ENCODE results near the gene ATXN2.
A peak's percentile ranks its signal among the peaks of the same experiment; 100 is the strongest.
"Not testable (repeated sequence)": the region's sequence is repeated elsewhere in the genome, so short reads cannot be mapped to it uniquely, and the experiment has no call there.

Gene ATXN2, protein sequence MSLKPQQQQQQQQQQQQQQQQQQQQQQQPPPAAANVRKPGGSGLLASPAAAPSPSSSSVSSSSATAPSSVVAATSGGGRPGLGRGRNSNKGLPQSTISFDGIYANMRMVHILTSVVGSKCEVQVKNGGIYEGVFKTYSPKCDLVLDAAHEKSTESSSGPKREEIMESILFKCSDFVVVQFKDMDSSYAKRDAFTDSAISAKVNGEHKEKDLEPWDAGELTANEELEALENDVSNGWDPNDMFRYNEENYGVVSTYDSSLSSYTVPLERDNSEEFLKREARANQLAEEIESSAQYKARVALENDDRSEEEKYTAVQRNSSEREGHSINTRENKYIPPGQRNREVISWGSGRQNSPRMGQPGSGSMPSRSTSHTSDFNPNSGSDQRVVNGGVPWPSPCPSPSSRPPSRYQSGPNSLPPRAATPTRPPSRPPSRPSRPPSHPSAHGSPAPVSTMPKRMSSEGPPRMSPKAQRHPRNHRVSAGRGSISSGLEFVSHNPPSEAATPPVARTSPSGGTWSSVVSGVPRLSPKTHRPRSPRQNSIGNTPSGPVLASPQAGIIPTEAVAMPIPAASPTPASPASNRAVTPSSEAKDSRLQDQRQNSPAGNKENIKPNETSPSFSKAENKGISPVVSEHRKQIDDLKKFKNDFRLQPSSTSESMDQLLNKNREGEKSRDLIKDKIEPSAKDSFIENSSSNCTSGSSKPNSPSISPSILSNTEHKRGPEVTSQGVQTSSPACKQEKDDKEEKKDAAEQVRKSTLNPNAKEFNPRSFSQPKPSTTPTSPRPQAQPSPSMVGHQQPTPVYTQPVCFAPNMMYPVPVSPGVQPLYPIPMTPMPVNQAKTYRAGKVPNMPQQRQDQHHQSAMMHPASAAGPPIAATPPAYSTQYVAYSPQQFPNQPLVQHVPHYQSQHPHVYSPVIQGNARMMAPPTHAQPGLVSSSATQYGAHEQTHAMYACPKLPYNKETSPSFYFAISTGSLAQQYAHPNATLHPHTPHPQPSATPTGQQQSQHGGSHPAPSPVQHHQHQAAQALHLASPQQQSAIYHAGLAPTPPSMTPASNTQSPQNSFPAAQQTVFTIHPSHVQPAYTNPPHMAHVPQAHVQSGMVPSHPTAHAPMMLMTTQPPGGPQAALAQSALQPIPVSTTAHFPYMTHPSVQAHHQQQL

DNA sequence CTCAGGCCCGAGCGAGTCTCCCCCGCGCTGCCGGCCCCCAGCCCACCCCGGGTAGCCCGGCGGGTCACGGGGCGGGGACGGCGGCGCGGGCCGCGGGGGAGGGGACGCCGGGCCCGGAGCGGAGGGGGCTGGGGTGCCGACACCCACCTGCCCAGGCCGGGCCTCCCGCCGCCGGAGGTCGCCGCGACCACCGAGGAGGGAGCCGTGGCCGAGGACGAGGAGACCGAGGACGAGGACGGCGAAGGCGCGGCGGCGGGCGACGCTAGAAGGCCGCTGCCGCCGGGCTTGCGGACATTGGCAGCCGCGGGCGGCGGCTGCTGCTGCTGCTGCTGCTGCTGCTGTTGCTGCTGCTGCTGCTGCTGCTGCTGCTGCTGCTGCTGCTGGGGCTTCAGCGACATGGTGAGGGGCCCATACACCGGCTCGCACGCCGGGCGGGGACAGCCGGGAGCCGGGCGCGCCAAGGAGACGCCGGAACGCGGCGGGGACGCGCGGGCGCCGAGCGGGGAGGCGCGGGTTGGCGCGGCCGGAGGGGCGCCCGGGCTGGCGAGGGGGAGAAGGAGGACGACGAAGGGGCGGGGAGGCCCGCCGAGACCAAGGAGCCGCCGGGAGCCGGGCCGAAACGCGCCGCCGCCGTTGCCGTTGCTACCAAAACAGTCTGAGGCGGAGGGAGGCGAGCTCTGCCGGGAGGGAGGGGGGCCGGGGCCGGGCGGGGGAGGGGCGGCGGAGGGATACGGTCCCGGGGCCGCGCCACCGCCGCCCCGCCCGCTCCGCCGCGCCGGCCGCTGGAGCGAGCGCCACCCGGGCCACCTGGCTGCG, at the start of gene ATXN2:
TSS of gene ATXN2 (minus strand) at position 679 of the 816 bp plus-strand sequence. CDS start at position 398, 281 bp downstream.
- DNase-seq (ENCODE audit: low read depth in 2 of 2): peak; percentile 41 to 42

DNA sequence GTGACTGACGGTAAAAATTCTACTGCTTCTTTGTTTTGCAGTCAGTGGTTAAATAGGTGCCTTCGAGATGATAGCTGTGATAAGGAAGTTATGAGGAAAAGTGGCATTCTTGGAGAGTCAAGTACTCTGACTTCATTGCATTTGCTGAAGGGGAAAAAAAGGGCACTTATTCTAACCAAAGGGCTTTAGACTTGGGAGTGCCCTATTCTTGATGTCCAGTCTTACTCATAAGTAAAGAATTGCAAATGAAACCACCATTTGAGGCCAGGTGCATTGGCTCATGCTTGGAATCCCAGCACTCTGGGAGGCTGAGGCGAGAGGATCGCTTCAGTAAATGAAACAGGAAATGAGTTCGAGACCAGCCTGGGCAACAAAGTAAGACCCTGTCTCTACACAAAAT, 46.3 kb upstream of the ATXN2 start:
- no peak for DNase-seq (ENCODE audit: low read depth in 2 of 2)

DNA sequence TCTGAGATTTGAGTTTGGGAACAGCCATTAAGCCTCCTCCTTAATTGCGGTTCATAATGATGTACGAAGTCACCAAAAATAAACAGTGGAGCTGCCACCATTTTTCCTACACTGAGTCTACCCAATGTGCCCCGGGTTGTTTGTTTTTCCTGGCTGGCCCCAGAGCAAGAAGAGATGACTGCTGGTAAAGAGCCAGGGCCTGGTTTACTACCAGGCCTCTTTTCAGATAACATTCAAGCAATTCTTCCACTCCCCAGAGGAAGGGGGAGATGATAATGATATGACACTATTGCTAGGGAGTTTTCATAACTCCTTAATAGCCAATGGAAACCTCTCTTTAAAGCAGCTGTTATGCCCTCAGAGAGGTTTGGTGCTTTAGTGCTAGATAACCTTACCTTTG, 44.3 kb upstream of the ATXN2 start:
- no peak for DNase-seq (ENCODE audit: low read depth in 2 of 2)

DNA sequence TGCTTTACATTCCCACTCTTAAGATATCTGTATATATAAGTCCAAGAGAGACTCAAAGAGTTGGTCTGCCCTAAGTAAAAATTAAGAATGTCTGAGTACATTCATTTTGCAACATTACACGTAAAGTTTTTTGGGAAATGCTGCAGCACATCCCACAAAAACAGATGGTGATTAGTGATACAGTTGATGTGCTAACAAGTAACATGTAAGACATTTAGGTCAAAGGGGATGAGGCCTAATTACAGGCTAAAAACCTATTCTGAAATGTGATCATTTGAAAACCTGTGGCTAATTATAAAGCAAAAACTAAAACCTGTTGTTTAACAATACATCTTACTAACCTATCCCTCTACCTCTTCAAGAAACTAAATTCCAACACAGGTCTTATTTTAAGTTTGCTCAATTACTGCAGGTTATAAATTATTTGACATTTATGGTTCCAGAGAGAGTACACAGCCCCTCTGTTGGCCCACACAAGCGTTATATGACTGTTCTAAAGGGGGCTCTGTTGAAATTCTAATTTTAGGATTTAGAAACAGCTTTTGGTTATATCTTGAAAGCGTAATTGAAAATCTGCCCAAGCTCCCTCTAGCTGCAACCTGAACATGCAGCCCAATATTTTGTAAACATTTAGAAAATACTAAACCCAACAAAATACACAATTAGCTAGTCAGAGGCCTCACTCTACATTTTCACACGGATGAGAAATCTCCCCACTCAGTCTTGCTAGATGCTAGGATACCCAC, 43.7 kb upstream of the ATXN2 start:
- no peak for DNase-seq (ENCODE audit: low read depth in 2 of 2)

DNA sequence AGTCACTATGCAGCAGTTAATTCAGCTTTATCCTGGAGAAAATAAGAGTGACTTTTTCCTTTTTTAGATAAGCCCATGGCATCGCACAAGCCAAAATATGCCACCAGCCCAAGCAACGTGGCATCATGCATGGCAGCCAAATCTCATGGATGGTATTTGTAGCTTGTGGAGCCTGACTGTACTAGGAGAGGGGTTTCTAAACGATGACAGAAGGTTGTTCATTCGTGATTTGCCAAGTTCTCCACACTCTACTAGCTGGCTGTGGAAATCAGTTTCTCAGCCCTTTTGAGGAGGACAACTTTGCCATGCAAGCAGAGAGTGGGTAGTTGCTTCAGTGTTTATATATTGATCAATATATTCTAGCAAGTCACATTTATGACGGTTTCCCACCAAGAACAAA, 41.4 kb upstream of the ATXN2 start:
- DNase-seq (ENCODE audit: low read depth in 2 of 2): no peak

DNA sequence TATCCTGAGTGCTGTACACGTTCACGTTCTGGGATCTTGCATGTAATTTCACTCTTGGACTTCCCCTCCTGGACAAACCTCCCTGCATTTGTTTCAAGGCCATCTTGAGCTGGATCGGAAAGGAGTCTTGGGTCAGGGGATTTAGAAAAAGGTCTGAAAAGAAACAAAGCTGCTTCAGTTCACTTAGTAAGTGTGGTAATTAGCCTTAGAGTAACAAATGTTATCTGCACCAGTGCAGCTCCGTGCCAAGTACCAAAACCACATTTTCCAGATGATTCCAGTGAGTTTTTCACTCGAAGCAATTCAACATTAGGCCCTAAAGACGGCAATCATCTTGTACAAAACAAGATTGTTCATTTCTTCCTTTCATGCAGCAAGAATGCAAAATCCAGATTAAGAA, 39.4 kb upstream of the ATXN2 start:
- DNase-seq (ENCODE audit: low read depth in 2 of 2): no peak

DNA sequence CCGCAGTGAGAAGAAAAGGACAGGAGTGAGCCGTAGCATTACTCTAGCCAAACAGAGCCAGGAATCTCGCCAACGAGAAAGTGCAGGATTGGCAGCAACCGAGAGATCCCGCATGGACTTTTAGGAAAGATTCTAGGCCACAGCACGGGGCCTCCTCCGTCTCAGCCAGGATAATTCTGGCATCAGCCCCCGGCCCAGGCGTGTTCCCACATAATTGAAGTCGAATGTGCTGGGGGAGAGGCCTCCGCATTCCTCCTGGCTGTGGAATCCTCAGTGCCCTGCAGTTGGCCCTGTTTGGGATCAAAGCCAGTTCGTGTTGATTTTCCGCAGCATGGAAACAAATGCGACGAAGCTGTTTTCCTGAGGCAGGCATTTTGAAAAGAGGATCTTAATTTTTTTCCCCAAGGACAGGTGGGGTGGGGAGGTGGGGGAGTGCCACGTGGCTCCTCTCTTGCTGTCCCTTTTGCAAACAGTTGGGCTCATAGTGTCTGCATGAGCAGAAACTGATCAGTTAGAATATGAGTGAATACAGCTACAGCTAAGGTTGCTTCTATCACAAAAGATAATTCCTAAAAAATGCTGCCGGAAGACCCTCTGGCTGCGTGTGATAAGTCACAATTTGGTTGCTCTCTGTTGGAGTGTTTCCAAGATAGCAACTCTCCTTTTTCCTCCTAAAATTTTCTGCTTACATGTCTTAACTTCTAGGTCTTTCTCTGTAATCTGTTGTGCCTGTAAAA, 37.3 kb upstream of the ATXN2 start:
- no peak for DNase-seq (ENCODE audit: low read depth in 2 of 2)

DNA sequence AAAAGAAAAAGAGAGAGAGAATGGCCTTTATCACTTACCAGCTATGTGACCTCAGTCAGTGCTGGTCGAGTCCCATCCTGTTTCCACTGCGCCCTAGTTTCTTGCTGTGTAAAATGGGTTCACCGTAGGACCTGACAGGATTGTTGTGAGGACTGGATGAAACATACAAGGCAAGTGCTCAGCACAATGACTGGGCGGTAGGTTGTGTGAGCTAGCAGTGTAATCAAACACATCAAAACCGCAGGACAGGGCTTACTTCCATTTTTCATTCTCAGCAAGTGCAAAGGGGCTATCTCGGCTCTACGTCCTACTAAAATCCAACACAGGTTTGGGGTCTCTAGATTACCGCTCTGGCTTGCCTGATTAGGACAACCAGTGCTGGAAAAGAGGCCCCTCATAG, 36.4 kb upstream of the ATXN2 start:
- DNase-seq (ENCODE audit: low read depth in 2 of 2): no peak

DNA sequence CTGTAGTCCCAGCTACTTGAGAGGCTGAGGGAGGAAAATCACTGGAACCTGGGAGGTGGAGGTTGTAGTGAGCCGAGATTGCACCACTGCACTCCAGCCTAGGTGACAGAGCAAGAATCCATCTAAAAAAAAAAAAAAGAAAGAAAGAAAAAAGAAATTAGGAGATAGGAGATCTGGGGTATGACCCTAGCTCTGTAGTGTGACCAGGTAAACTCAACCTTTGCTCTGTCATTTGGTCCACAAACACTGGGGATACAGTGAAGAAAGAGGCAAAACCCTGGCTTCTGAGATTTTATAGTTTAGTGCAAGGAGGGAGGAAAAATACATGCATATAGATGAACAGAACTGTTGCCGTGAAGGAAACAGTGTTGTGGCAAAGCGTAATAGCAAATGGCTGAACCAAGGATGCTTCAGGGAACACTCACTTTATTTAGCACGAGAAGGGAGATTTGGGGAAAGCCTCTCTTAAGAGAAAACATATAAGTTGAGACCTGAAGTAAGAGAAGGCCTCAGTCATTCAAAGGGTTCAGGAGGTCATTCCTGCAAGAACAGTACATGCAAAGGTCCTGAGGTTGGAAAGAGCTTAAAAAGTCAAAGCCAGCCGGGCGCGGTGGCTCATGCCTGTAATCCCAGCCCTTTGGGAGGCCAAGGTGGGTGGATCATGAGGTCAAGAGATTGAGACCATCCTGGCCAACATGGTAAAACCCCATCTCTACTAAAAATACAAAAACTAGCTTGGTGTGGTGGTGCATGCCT, 29.6 kb upstream of the ATXN2 start:
- no peak for DNase-seq (ENCODE audit: low read depth in 2 of 2)

DNA sequence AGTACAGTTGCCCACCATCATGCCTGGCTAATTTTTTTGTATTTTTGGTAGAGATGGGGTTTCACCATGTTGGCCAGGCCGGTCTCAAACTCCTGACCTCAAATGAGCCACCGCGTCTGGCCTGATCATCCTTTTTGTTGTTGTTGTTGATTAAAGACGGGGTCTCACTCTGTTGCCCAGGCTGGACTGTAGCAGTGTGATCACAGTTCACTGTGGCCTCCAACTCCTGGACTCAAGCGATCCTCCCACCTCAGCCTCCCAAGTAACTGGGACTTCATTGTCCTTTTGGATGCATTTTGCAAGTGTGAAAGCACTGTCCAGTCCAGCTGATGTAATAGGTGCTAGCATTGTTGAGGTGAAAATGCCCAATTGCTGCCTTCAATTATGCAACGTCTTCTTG, 27.1 kb upstream of the ATXN2 start:
- no peak for DNase-seq (ENCODE audit: low read depth in 2 of 2)

DNA sequence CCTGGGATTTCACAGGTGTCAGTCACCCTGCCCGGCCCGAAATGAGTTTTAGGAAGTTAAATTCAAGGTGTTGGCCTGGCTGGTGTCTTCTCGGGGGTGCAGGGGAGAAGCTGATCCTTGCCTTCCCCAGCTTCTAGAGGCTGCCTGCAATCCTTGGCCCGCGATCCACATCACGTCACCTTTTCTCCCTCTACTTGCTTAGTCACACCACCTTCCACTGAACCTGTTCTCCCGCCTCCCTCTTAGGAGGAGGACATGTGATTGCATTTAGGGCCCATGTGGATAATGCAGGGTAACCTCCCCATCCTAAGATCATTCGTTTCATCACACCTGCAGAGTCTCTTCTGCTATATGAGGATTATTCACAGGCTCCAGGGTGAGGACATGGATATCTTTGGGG, 25.4 kb upstream of the ATXN2 start:
- no peak for DNase-seq (ENCODE audit: low read depth in 2 of 2)

DNA sequence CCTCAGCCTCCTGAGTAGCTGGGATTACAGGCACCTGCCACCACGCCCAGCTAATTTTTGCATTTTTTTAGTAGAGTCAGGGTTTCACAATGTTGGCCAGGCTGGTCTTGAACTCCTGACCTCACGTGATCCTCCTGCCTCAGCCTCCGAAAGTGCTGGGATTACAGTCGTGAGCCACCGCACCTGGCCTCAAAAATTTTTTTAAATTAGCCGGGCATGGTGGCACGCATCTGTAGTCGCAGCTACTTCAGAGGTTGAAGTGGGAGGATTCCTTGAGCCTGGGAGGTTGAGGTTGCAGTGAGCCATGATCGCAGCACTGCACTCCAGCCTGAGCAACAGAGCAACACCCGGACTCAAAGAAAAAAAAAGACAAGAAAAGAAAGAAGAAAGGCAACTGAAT, 18.7 kb upstream of the ATXN2 start:
- DNase-seq (ENCODE audit: low read depth in 2 of 2): not testable (repeated sequence)

DNA sequence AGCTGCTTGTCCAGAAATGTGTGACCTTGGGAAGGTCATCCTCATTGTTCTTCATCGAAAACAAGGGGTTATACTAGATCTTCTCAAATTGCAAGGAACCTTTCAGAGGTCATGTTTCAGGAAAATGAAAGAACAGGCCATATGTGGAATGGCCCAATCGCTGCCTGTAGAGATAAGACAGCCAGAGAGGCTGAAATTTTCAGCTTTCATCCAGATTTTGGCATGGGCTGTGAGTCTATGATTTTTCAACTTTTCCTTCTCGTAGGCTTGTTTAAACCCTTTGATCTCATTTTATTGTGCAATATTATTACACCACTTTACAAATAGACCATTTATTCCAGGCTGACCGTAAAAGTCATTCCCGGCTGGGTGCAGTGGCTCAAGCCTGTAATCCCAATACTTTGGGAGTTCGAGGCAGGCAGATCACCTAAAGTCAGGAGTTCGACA, 17.1 kb upstream of the ATXN2 start:
- DNase-seq (ENCODE audit: low read depth in 2 of 2): no peak

DNA sequence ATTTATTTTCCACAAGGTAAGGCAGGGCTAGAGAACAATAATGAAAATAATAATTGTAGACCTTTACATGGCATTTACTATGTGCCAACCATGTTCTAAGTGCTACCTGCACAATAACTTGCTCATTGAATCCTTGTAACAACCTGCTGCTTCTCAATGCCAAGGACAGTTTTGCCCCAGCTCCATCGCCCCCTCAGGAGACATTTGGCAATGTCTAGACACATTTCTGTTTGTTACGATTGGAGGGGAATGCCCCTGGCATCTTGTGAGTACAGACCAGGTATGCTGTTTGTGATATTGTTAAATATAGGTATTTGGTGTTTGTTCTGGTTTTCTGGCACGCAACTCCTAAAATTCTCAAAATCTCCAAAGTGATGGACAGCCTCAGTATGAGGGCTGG, 8.1 kb upstream of the ATXN2 start:
- DNase-seq (ENCODE audit: low read depth in 2 of 2): no peak

DNA sequence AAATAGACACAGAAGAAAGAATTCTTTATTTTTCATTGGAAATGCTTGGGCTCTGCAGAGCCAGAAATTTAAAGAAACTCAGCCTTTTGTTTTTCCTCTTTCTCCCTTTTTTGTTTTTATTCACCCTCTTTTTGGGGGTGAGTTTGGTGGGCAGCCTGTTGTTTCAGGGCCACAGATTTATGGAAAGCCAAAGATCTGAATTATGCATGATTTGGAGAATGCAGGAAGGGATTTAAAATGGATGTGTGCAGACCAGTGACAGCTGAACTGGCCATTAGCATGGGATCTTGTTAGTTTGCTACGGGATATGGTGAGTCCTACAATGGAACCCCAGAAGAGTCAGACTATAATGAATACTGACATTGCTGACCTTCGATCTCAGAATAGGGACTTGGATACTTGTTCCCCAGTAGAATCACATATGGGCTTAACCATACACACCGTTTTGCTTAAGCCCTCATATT, 7.7 kb upstream of the ATXN2 start:
- DNase-seq (ENCODE audit: low read depth in 2 of 2): no peak

DNA sequence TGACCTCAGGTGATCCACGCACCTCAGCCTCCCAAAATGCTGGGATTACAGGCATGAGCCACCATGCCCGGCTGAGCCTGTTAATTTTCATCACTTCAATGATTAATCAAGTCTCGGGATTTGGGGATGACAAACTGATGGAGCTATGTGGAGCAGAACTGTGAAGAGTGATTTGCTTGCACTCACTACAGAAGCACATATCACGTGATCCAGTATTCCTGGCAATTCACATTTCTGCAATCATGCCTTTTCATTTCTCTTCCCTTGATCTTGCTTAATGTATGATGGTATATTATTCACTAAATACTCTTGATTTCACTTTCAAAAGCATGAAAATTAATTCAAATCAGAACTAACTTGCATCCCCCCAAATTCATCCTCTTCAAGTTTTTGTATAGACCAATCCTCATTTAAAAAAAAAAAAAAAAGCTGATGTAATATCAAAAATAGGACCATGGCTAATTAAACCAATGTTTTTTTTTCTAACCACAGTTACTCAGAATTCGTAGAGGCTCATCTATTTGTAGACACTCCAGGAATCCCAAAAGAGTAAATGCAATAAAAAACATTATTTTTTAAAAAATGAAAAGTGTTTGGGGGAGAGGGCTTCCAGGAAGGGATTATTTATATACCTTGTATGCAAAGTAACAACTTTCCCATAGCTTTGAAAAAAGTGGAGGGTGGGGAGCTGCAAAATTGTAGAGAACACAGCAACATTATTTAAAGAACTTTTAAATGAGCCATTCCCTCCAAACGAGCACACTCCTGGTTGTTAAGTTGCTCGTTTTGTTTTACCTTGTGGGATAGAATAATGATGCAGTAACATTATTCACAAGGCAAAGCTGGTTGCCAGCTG, 7.0 kb upstream of the ATXN2 start:
- no peak for DNase-seq (ENCODE audit: low read depth in 2 of 2)

DNA sequence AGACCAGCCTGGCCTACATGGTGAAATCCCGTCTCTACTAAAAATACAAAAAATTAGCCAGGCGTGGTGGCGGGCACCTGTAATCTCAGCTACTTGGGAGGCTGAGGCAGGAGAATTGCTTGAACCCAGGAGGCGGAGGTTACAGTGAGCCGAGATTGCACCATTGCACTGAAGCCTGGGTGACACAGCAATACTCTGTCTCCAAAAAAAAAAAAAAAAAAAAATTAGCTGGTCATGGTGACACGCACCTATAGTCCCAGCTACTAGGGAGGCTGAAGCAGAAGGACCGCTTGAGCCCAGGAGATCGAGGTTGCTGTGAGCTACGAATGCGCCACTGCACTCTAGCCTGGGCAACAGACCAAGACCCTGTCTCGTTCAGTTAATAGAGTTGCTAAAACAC, 3.7 kb upstream of the ATXN2 start:
- DNase-seq (ENCODE audit: low read depth in 2 of 2): not testable (repeated sequence)

DNA sequence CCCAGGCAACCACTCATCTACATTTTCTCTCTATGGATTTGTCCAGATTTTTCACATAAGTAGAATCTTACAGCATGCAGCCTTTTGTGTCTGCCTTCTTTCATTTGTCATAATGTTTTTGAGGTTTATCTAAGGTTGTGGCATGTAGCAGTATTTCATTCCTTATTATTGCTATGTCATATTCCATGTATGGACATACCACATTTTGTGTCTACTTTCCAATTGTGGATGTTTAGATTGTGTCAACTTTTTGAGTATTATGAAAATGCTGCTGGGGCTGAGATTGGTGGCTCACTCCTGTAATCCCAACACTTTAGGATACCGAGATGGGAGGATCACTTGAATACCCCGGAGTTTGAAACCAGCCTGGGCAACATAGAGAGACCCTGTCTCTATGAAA, 3.2 kb upstream of the ATXN2 start:
- DNase-seq (ENCODE audit: low read depth in 2 of 2): no peak

Measured in stimulated activated CD8-positive, alpha-beta memory T cell treated with anti-CD3 and anti-CD28 coated beads, Interleukin-2, amount 100 ng/mL, for 48 hours (primary cell).